Measurements from ENCODE around the gene CDC27. TPM values are rescaled to one million over a fixed set of nuclear protein-coding genes. Genes with fewer than 3 reads are reported as not detected.

The CDC27 gene
- total and polyA plus RNA-seq, 9 donors, result 20.5 to 76.8 (median 51.7) TPM

GRCh38 chr17:47223007-47223406 is 33.9 kb upstream of the CDC27 start:
- peaks cover 2% of the 10 kb centered on the region for H3K4me1 ChIP-seq (ENCODE audit: insufficient read depth)
- H3K9me3 ChIP-seq, result no peaks in the 10 kb centered on the region
- H3K27ac ChIP-seq, result no peak overlapping the region
- DNase-seq, result no peak
- intact Hi-C loops (cut with DNase I), result no loop called here
- no peaks in the 10 kb centered on the region for H3K27me3 ChIP-seq
- no peaks in the 10 kb centered on the region for H3K36me3 ChIP-seq
- no peak overlapping the region for H3K4me3 ChIP-seq
- 78 to 92% (median 91%) methylated on average over 3 of the region's 3 CpGs for WGBS, 3 donors
- TF ChIP-seq POLR2A (IDR thresholded peaks at IDR 0.05), result no peak
- no peak for TF ChIP-seq CTCF (IDR thresholded peaks at IDR 0.05)
- TF ChIP-seq EP300 (IDR thresholded peaks at IDR 0.05), result no peak

- WGBS, 3 donors, result 95 to 98% (median 95%) methylated on average over 4 of the region's 4 CpGs
- Histone ChIP-seq H3K27me3 (no peaks in the 10 kb centered on the region), H3K4me1 (ENCODE audit: insufficient read depth) (peaks cover 2% of the 10 kb centered on the region), H3K27ac (no peak overlapping the region), H3K9me3 (no peaks in the 10 kb centered on the region), H3K36me3 (no peaks in the 10 kb centered on the region), H3K4me3 (no peak overlapping the region)
- no peak for DNase-seq
- TF ChIP-seq CTCF (IDR thresholded peaks at IDR 0.05), result no peak
- TF ChIP-seq POLR2A (IDR thresholded peaks at IDR 0.05), result no peak
- TF ChIP-seq EP300 (IDR thresholded peaks at IDR 0.05), result no peak
- intact Hi-C loops (cut with DNase I), result no loop called here
These were observed 33.0 kb upstream of the CDC27 start for GRCh38 chr17:47222047-47222446.

DNA sequence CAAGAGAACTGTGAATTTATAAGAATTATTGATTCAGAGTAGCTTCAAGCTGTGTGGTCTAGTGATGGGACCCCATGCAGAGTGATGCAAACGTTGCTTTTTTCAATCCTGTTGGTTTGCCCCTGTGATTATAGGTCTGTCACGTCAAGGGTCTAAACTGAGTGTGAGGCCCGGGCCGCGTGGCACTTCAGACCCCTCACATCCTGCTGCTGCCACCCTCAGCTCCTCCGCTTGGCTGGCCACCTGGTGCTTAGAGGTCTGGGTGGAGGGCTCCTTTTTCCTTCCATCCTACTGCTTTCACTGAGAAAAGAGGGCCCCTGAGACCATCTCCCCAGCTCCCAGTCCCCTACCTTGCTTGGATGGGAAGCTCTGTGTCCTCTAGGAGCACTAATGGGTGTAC is 32.1 kb upstream of the CDC27 start:
- Histone ChIP-seq H3K27me3 (no peaks in the 10 kb centered on the region), H3K4me1 (ENCODE audit: insufficient read depth) (peaks cover 2% of the 10 kb centered on the region), H3K4me3 (no peak overlapping the region), H3K9me3 (no peaks in the 10 kb centered on the region), H3K36me3 (no peaks in the 10 kb centered on the region), H3K27ac (no peak overlapping the region)
- TF ChIP-seq EP300 (IDR thresholded peaks at IDR 0.05) (no peak), CTCF (IDR thresholded peaks at IDR 0.05) (no peak), POLR2A (IDR thresholded peaks at IDR 0.05) (no peak)
- intact Hi-C loops (cut with DNase I), result no loop called here
- 84 to 87% (median 86%) methylated on average over 6 of the region's 6 CpGs for WGBS, 3 donors
- DNase-seq, result no peak

DNA sequence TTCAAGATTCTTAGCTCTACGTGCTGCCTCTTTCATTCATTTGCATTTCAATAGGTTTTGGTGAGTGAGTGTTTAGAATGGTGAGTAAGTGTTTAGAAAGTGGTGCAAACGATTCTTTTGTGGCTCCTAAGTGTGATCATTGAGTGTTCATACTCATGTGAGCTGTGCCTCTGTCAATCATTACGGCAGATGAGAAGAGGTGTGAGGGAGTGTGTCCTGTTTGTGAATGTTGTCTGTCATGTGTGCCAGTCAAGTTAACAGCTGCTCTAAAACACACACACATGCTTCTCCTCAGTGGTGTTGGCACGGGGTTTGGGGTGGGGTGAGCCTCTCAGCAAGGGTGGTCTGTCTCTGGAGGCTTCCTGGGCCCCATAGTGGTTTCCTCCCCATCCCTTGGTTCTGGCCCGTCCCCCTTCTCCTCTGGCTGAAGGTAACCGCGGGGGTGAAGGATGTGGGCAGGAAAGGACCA is 31.5 kb upstream of the CDC27 start:
- no peak overlapping the region for H3K4me3 ChIP-seq
- intact Hi-C loops (cut with DNase I), result no loop called here
- no peaks in the 10 kb centered on the region for H3K9me3 ChIP-seq
- H3K27me3 ChIP-seq, result no peaks in the 10 kb centered on the region
- H3K27ac ChIP-seq, result no peak overlapping the region
- no peak for TF ChIP-seq EP300 (IDR thresholded peaks at IDR 0.05)
- TF ChIP-seq CTCF (IDR thresholded peaks at IDR 0.05), result no peak
- no peak for TF ChIP-seq POLR2A (IDR thresholded peaks at IDR 0.05)
- H3K4me1 ChIP-seq (ENCODE audit: insufficient read depth), result peaks cover 2% of the 10 kb centered on the region
- WGBS, 3 donors, result 72 to 75% (median 74%) methylated on average over 7 of the region's 7 CpGs
- H3K36me3 ChIP-seq, result no peaks in the 10 kb centered on the region
- no peak for DNase-seq
